Pulmonary artery endothelial cell (primary cell): ENCODE results near the gene GZMM. TPM values are rescaled to one million over a fixed set of nuclear protein-coding genes. Genes with fewer than 3 reads are reported as not detected.
A peak's percentile ranks its signal among the peaks of the same experiment; 100 is the strongest.

Experiments used
- DNase-seq: peaks from one replicate; pipeline ENCODE4 v3.0.0-alpha.2; 2011; ENCODE audit warnings: low read depth, low spot score
- total RNA-seq: library from RNA; depleted of rRNA; stranded (reverse); fragments of >200 nt; gene quantifications from 2 replicates; pipeline ENCODE4 v1.2.3, GENCODE V29; 2014

The GZMM gene
- total RNA-seq, result not detected in 2 replicates

- DNase-seq, result no peak
These were observed at the start of gene GZMM for GRCh38 chr19:543910-544608. GZMM (plus strand) TSS chr19:544053; CDS start chr19:544072, 19 bp downstream.

GRCh38 chr19:494171-495080 is 49.4 kb upstream of the GZMM start:
- no peak for DNase-seq

- no peak for DNase-seq
These were observed 48.8 kb upstream of the GZMM start for GRCh38 chr19:495081-495401.

- DNase-seq, result no peak
These were observed 48.3 kb upstream of the GZMM start for GRCh38 chr19:495402-496111.

- no peak for DNase-seq
These were observed 47.7 kb upstream of the GZMM start, which contains the start of gene MADCAM1 for GRCh38 chr19:496112-496665. MADCAM1 (plus strand) TSS chr19:496486; CDS start chr19:496500, 14 bp downstream.

GRCh38 chr19:496986-497385 is 46.9 kb upstream of the GZMM start:
- no peak for DNase-seq

GRCh38 chr19:497491-497868 is 46.4 kb upstream of the GZMM start:
- no peak for DNase-seq

GRCh38 chr19:497869-498510 is 45.9 kb upstream of the GZMM start:
- DNase-seq, result no peak

- no peak for DNase-seq
These were observed 45.4 kb upstream of the GZMM start for GRCh38 chr19:498511-498891.

- DNase-seq, result no peak
These were observed 44.8 kb upstream of the GZMM start for GRCh38 chr19:498977-499623.

- DNase-seq, result no peak
These were observed 42.2 kb upstream of the GZMM start for GRCh38 chr19:501646-502045.

GRCh38 chr19:504616-505015 is 39.2 kb upstream of the GZMM start:
- no peak for DNase-seq

GRCh38 chr19:506404-507285 is 37.2 kb upstream of the GZMM start:
- peak; percentile 66 for DNase-seq

- peak; percentile 99 for DNase-seq
These were observed 36.3 kb upstream of the GZMM start, which contains the start of gene TPGS1 for GRCh38 chr19:507286-508203. TPGS1 (plus strand) TSS chr19:507497; CDS start chr19:507507, 10 bp downstream.

GRCh38 chr19:508204-509150 is 35.4 kb upstream of the GZMM start:
- no peak for DNase-seq

GRCh38 chr19:510606-511100 is 33.2 kb upstream of the GZMM start:
- DNase-seq, result peak; percentile 71
